Kasumi-1 (cell line): ENCODE measurements around the gene CPT2.

Experiments used
- DNase-seq, 2 experiments: peaks; one replicate each; lab custom pipeline; 2025; lab: John Stamatoyannopoulos, UW

CPT2 gene

DNA sequence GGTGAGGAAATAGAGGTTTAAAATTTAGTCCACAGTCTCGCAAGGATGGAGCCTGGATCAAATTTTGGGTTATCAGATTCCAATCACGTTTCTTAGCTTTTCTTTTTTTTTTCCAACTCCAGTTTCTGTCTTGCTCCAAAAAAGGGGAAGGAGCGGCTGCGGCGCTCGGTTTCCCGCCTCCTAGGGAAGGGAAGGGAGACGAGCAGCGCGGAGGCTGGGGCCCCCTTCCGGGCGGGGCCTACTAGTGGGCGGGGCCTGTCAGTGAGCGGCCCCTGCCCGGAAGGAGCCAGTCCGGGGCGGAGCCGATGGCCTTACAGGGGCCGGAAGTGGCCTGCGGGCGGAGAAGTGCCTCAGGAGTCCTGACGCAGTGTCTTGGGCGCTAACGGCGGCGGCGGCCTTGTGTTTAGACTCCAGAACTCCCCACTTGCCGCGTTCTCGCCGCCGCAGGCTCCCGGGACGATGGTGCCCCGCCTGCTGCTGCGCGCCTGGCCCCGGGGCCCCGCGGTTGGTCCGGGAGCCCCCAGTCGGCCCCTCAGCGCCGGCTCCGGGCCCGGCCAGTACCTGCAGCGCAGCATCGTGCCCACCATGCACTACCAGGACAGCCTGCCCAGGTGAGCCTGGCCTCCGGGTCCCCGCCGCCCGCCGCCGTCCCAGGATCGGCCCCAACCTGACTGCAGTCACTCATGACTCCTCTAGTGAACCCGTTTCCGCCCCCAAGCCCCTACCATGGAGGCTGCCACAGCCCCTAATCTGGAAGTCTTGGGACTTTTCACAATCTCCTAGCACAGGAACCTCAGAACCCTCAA is at the start of gene CPT2:
CPT2 (plus strand) TSS at position 340 of the 806 bp plus-strand sequence; CDS start at position 460, 120 bp downstream.
- DNase-seq: peak; percentile 93 to 95

DNA sequence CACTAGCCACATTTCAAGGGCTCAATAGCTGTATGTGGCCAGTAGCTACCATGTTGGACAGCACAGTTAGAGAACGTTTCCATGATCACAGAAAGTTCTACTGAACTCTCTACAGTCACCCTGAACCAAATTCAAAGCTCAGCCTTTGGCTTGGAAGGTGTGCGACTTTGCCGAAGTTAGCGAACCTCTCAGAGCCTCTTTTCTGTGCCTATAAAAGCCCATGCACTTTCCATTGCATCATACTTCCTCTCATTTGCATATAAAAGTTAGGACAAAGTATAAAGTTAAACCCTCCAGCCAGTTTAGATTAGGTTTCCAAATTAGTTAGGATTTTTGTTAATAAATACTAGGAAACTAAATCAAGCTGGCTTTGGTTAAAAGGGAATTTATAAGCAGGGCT is 49.5 kb upstream of the CPT2 start:
- DNase-seq: no peak

DNA sequence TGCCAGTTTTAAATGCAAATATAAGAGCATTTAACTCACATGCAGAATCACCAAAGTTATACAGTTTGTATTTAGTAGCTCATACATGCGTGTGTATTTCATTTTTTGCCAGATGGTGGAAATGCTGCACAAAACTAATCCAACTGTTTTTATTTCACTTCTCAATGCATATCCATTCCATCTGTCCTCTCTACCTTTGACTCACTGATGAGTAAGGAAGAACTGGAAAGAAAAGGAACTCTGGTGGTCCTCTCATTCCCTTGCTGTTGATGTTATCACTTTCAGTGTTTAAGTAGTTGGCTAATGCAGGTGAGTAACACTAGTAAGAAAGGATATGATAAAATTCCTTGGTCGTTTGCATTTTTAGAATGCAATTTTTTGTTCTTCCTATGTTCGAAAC is 48.5 kb upstream of the CPT2 start:
- DNase-seq: no peak

DNA sequence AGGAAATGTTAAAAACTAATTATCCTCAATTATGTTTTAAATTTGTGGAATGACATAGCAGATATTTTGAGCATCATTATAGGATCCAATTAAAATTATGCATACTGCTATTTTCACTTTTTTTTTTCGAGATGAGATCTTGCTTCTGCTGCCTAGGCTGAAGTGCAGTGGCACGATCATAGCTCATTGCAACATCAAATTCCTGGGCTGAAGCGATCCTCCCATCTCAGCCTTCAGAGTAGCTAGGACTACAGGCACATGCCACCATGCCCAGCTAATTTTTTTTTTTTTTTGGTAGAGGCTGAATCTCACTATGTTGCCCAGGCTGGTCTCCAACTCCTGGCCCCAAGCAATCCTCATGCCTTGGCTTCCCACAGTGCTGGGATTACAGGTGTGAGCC is 42.9 kb upstream of the CPT2 start:
- DNase-seq: no peak

DNA sequence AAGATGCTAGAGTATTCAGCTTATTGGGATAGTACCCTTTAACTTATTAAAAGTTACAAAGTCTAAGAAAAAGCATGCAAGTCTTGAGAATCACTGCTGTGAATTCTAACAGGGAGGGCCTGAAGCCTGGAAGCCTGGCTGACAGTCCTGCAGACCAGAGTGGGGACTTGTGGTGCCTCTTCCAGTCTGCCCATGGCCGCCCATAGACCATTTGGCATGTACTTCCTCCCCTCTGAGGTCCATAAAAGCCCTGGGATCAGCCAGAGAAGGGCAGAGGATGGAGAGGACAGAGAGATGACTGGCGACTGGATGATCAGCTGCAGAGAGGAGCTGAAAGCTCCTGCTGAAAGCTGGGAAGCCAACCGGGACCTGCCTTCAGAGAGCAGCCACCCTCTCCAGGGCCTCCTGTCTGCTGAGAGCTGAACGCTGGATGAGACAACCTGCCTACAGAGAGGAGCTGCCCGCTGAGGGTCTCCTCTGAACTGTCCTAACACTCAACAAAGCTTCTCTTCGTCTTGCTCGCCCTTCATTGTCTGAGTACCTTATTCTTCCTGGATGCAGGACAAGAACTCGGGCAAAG is 41.7 kb upstream of the CPT2 start:
- DNase-seq: no peak

DNA sequence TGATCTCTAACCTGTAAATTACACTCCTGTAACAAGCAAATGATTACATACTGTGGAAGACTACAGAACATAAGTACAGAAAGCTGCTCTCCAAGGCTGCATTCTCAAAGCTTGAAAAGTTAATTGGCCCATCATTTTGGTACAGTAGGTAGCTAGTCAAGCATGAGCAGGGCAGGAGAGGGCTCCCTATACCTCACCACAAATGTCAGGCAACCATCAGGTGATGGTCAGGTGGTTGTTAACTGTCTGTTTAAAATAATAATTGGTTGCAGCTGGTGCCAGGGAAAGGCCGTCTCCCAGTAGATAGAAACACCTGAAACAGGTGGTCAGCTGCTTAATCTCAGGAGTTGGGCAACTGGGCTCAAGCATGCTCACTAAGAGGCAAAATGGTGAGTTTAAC is 41.1 kb upstream of the CPT2 start:
- no peak for DNase-seq

DNA sequence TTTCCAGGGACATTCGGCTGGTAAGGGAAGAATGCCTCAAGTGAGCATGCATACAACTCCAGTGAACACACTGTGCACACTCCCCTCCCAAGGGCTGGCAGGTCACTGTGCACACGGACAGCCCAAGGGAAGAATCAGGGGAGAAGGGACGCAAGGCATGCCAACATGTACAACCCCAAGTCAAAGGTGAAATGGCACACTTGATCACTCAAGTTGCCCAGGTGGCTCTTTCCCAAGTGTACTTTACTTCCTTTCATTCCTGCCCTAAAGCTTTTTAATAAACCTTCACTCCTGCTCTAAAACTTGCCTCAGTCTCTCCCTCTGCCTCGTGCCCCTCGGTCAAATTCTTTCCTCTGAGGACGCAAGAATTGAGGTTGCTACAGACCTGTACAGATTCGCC is 40.7 kb upstream of the CPT2 start:
- DNase-seq: no peak

DNA sequence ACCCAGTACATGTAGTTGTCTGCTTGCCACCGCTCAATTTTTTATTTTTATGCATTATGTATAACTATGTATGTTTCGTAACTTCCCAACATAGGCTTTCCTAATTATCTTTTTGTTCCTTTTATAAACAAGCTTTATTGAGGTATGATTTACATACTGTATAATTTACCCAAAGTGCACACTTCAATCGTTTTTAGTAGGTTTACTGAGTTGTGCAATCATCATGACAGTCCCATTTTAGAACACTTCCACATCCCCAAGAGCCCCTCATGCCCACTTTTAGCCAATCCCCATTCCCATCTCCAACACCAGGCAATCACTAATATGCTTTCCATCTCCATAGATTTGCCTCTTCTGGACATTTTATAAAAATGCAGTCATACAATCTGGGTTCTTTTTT is 39.8 kb upstream of the CPT2 start:
- DNase-seq: no peak

DNA sequence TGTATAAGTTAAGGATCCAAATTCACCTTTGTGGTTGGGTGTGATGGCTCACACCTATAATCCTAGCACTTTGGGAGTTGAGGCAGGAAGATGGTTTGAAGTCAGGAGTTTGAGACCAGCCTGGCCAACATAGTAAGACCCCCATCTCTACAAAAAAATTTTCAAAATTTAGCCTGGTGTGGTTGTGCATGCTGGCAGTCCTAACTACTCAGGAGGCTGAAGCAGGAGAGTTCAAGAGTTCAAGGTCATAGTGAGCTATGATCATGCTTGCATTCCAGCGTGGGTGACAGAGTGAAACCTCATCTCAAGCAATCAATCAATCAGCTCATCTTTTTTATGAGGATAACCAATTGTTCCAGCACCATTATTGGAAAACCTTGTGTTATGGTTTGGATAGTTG is 37.7 kb upstream of the CPT2 start:
- no peak for DNase-seq

DNA sequence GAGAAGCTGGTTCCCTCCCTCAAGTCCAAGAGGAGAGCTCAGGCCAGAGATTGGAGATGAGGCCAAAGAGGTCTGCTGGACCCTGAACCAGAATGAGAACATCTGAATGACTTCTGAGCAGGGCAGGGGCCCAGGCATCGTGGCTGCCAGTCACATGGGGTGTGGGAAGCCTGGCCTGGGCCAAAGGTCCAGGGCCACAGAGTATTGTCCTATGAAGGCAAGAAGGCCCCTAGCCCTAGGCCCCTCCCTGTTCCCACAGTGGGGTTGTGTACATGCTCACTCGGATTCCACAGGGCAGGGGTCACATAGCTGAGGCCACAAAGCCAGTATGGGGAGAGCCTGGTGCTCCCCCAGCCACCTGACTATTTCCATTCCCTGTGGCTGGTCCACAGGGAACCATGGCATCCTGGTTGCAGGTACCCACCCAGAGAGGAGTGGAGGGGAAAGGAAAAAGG is 35.7 kb upstream of the CPT2 start:
- no peak for DNase-seq

DNA sequence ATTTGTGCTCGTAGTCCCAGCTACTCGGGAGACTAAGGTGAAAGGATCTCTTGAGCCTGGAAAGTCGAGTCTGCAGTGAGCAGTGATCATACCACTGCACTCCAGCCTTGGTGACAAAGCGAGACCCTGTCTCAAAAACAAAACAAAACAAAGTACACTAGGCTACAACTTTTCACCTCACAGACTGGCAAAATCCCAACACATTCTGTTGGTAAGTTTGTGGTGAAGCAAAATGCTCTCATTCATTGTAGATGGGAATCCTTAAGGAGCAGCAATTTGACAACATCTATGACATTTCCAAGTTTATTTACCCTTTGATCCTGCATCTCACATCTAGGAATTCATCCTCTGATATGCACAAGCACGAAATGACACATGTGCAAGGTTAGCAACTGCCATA is 34.0 kb upstream of the CPT2 start:
- no peak for DNase-seq

DNA sequence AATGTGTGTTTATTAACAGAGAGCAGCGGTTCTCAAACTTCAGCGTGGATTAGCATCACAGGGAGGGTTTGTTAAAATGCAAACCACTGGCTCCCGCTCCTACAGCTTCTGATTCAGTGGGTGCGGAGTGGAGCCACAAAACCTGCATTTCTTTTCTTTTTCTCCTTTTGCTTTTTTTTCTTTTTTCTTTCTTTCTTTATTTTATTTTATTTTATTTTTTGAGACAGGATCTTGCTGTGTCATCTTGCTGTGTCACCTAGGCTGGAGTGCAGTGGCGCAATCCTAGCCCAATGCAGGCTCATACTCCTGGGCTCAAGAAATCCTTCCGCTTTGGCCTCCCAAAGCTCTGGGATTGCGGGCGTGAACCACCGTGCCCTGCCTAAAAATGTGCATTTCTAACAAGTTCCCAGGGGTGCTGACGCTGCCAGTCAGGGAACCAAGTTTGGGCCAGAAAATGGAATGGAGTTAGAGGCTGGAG is 33.3 kb upstream of the CPT2 start:
- no peak for DNase-seq

DNA sequence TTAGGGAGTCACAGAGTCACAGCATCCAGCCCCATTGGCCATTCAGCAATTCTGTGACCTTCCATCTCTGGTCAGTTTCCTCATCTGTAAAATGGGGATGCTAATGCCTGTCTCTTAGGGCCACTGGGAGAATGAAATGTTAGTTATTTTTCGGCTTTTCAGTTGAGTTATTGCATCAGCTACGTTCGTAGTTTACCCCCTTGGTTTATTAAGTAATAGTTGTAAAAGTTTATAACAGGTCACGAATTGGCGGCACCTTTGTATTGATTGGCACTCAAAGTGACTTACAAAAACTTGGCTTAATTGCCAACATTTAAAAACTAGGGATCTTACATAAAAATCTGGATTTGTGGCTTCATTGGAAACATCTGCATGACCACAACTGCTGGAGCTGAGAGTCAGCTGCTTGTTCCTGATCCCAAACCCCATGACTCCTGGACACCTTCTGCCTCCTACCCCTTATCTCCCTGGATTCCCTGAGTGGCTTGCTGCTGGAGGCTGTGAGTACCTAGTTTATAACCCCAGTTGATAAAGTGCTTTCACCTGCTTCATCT is 31.1 kb upstream of the CPT2 start:
- DNase-seq: no peak

DNA sequence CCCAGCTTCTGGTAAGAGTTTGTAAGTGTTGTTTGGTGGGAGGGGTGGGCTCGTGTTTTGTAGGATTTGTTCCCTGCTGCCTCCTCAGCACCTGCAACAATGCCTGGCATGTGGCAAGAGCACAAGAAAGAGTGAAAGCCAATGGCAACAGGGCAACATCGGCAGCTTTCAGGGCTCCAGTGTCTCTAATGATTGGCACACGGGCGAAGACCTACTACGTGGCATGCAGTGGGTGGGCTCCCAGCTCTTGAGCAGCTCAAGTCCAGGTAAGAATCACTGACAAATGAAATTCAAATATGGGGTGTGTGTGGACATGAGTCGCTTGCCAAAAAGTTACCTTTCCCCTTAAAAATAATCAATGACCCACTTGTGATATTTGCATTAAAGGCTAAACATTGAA is 30.3 kb upstream of the CPT2 start:
- DNase-seq: no peak

DNA sequence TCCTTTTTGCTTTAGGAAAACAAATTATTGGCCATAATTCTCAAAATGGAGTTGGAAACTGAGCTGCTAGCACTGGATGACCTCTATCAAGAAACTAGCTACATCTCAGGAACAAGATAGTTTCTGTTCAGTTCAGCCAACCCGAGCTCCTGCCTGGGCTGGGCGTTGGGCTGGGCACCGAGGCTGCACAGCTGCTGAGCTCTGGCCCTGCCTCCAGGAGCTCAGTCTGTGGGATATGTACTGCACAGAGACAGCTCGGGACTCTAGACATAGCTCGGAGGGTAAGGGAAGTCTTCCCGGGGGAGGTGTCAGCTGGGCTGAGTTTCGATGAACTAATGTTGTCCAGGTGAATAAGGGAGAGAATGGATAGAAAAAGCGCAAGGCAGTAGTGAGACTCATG is 29.7 kb upstream of the CPT2 start:
- no peak for DNase-seq

DNA sequence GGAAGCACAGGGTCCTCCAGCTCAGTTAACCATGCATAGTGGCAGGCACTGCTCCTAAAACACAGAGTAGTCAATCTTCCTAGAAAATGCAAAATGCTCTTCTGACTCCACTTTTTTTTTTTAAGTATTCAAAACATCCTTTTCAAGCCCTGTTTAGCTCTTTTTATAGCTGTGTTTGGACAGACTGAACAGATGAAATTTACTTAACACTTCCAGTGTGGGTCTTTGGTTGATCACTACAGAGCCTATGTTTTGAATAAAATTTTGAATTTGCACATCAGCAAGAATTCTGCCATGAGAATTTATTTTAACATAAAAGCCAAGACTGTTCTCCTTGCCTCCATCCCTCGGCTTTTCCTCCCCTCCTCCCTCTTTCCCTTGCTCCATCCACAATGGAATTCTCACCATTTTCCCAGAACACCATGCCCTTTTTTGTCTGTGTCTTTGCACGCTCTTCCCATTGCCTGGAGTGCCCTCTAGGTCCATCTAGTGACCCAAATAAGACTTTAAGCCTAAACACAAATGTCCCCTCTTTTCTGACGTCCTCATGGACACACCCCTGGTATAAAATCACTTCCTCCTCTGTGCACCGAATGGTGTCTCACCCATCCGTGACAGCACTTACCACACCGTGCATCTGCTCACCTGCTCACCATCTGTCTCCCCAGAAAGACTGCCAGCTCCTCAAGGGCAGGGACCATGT is 24.0 kb upstream of the CPT2 start:
- DNase-seq: no peak

DNA sequence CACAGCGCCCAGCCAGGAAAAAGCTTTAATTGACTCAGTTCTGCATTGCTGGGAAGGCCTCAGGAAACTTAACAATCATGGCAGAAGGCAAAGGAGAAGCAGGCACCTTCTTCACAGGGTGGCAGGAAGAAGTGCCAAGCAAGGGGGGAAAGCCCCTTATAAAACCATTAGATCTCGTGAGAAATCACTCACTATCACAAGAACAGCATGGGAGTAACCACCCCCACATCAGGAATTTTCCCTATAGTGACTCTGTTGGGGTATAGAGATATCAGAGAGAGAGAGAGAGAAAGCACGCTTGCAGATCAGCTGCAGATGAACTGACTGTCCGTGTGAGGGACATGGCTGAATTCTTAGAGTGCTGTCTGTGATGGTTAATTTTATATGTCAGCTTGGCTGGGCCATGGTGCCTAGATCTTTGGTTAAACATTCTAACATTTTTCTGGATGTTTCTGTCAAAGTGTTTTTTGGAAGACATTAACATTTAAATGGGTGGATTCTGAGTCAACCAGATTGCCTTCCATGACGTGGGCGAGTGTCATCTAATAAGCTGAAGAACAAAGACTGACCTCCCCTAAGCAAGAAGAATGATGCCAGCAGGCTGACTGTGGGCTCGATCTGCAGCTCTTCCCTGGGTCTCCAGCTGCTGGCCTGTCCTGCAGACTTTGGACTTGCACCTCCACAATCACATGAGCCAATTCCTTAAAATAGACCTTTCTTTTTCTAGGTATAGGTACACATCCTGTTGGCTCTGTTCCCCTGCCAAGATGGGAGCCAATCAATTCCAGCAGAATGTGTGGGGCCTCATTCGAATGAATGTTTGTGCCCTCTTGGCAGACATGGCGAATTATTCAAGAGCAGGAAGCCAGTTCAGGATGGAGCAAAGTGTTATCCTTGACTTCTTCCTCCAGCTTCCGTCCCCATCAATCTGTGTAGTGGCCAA is 21.4 kb upstream of the CPT2 start:
- no peak for DNase-seq

DNA sequence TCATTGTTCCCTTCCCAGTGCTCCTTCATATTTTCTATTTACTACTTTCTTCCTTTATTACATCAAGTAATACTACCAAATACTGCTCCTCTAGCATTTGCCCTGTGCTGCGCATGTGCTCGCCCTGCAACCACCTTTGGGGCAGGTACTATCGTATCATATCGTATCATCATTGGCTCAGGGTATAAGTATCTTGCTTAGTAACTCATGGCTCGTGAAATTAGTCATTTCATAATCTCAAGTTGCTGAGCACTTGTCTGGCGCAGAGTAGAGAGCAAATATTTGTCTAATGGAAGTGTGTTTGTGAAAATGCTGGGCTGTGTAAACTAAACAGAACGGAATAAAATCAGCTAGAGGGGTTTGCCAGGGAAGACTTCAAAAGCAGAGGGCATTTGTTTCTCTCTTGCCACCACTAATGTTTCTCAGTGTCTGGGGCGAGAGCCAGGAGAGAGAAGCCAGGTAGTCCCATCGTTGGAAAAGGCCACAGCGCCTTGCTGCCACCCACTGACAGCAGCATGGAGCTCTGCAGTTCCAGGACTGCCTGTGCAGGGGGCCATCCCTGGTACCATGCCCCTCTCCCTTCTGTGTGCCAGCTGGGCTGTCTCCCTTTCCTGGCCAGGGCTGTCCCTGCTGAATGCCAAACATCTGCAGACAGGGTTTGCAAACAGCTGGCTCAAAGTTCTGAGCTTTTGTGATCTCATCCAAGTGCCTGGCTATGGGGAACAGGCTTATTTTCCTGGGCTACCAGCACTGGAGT is 20.0 kb upstream of the CPT2 start:
- DNase-seq: no peak

DNA sequence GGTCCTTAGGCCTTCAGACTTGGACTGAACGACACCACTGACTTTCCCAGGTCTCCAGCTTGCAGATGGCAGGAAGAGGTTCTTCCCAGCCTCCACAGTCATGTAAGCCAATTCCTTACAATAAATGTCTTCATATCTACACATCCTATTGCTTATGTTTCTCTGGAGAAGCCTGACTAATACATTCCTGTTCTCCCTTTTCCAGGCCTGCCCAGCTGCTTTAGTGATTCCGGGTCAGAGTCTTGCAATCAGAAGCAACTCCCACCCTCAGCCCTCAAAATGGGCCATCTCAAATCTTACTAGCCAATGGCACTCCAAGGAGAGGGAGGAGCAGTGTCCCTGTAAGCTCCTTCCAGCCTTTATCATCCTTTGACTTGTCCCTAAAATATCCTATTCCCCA is 16.4 kb upstream of the CPT2 start:
- DNase-seq: no peak

DNA sequence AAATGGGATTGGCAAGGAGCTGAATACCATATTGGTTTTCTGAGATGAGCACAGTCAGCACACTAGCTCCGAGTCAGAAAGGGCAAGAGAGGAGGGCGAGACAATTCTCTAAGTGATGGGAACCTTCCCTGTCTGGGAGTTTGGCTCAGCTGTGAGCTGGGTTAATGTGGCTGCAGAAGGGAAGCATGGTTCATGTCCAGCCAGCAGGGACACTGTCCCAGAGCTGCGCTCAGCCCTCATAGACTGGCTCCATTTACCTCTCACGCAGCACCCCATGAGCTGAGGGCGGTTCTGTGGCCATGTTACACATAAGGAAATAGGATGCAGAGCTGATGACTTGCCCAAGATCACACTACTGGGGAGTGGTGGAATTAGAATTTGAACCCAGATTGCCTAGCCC is 15.7 kb upstream of the CPT2 start:
- no peak for DNase-seq

DNA sequence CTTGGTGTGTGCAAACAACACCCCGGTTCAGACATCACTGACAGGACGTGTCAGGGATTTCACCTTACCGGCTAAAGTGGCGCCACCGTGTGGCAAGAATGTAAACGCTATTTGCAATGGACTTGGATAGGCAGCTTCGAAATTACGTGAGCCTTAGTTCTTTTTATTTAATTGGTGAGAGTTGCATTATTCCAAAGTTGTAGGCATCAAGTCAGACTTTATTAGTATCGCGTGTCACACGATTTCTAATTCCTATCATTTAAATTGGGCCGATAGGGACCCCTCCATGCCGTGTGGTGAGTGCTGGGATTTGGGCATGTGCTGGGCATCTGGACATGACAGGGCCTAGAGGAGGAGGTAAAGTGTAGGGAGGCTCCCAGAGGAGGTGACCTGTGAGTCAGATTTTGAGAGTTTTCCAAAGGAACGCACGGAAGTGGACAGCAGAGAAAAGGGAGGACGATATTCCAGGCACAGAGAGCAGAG is 14.5 kb upstream of the CPT2 start:
- peak; percentile 64 to 88 for DNase-seq
